ENCODE measurements around the gene MCM8.

DNA sequence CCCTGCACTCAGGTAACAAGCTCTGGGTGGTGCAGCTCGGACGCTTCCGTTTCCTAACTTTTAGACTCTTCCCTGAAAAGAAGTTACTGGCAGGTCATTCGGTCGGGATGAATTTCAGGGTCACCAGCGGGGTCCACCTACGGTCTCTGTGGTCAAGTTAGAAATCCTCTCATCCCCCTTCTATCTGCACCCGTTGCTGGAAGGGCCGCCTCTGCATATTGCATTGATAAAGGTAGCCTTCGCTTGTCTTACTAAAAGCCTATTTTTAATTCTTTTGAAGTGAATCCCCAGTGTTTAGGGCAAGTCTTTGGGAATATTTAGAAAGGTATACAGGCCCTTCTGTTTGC, 56.1 kb downstream of the MCM8 start:
- TF ChIP-seq, protein P1, sequence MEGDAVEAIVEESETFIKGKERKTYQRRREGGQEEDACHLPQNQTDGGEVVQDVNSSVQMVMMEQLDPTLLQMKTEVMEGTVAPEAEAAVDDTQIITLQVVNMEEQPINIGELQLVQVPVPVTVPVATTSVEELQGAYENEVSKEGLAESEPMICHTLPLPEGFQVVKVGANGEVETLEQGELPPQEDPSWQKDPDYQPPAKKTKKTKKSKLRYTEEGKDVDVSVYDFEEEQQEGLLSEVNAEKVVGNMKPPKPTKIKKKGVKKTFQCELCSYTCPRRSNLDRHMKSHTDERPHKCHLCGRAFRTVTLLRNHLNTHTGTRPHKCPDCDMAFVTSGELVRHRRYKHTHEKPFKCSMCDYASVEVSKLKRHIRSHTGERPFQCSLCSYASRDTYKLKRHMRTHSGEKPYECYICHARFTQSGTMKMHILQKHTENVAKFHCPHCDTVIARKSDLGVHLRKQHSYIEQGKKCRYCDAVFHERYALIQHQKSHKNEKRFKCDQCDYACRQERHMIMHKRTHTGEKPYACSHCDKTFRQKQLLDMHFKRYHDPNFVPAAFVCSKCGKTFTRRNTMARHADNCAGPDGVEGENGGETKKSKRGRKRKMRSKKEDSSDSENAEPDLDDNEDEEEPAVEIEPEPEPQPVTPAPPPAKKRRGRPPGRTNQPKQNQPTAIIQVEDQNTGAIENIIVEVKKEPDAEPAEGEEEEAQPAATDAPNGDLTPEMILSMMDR (IDR thresholded peaks at IDR 0.05) = no peak
- no peak for TF ChIP-seq POLR2A (IDR thresholded peaks at IDR 0.05)
